ENCODE results near the gene FGD4.
"Not testable (repeated sequence)": the region's sequence is repeated elsewhere in the genome, so short reads cannot be mapped to it uniquely, and the experiment has no call there.

The FGD4 gene

GRCh38 chr12:32532422-32532821 lies 133.1 kb downstream of the FGD4 start:
- DNase-seq, result no peak

GRCh38 chr12:32532951-32533350 lies 133.6 kb downstream of the FGD4 start:
- peak; percentile 42 for DNase-seq

- not testable (repeated sequence) for DNase-seq
Measured at GRCh38 chr12:32533506-32533905, 134.1 kb downstream of the FGD4 start.

GRCh38 chr12:32533971-32534590 lies 134.7 kb downstream of the FGD4 start:
- DNase-seq, result peak; percentile 76

GRCh38 chr12:32534698-32535097 lies 135.3 kb downstream of the FGD4 start:
- DNase-seq, result no peak

- DNase-seq, result peak; percentile 97
Measured at GRCh38 chr12:32535288-32535999, 136.1 kb downstream of the FGD4 start.

GRCh38 chr12:32536000-32536345 lies 136.6 kb downstream of the FGD4 start:
- no peak for DNase-seq

GRCh38 chr12:32541754-32542374 lies 142.5 kb downstream of the FGD4 start:
- DNase-seq, result no peak

- DNase-seq, result no peak
Measured at GRCh38 chr12:32542428-32543229, 143.3 kb downstream of the FGD4 start.

GRCh38 chr12:32544893-32545292 lies 145.5 kb downstream of the FGD4 start:
- DNase-seq, result no peak

GRCh38 chr12:32545413-32545980 lies 146.1 kb downstream of the FGD4 start:
- no peak for DNase-seq

GRCh38 chr12:32546272-32546671 lies 146.9 kb downstream of the FGD4 start:
- no peak for DNase-seq

- DNase-seq, result no peak
Measured at GRCh38 chr12:32548691-32549281, 149.4 kb downstream of the FGD4 start.

GRCh38 chr12:32549675-32550079 lies 150.3 kb downstream of the FGD4 start:
- DNase-seq, result no peak

- no peak for DNase-seq
Measured at GRCh38 chr12:32551058-32551457, 151.7 kb downstream of the FGD4 start.

GRCh38 chr12:32558903-32559302 lies 159.5 kb downstream of the FGD4 start:
- DNase-seq, result peak; percentile 53

- no peak for DNase-seq
Measured at GRCh38 chr12:32559434-32559833, 160.1 kb downstream of the FGD4 start.

GRCh38 chr12:32560520-32560919 lies 161.2 kb downstream of the FGD4 start:
- no peak for DNase-seq

- DNase-seq, result no peak
Measured at GRCh38 chr12:32561931-32562341, 162.6 kb downstream of the FGD4 start.

GRCh38 chr12:32562413-32562812 lies 163.1 kb downstream of the FGD4 start:
- not testable (repeated sequence) for DNase-seq

GRCh38 chr12:32566663-32567295 lies 167.4 kb downstream of the FGD4 start:
- DNase-seq, result no peak

GRCh38 chr12:32567296-32567674 lies 167.9 kb downstream of the FGD4 start:
- no peak for DNase-seq
